CD14-positive monocyte (primary cell): ENCODE data around the gene PRTFDC1. TPM values are rescaled to one million over a fixed set of nuclear protein-coding genes. Genes with fewer than 3 reads are reported as not detected.

Experiments
- DNase-seq, 3 donors: peaks; one replicate each; pipeline ENCODE4 v3.0.0-alpha.2; 2011 to 2022
- H2AFZ ChIP-seq: 2 replicates; pipeline ENCODE4 v1.6.0; 2012; ENCODE audit warnings: mild to moderate bottlenecking, low read depth, low read length, inconsistent platforms; ENCODE audit not compliant: insufficient read depth, poor library complexity, severe bottlenecking
- H3K27ac ChIP-seq, 2 donors: 1 replicate in 1 of 2; 2 replicates in 1 of 2; pipeline ENCODE4 v1.5.1; 2012 to 2013; ENCODE audit warnings: low read length in 2 of 2, control low read depth in 1 of 2, inconsistent platforms in 1 of 2, low read depth in 1 of 2, mild to moderate bottlenecking in 1 of 2
- H3K27me3 ChIP-seq, 2 donors: one replicate each; pipeline versions ENCODE4 v1.6.0 to v1.6.1; 2011 to 2013; ENCODE audit warnings: low read length in 2 of 2; ENCODE audit not compliant: control insufficient read depth in 2 of 2, insufficient read depth in 2 of 2
- H3K36me3 ChIP-seq, 2 donors: replicated peaks in 1 of 2; 1 replicate in 1 of 2; 2 replicates in 1 of 2; pipeline versions ENCODE4 v1.5.1 to v1.6.1; 2012 to 2013; ENCODE audit warnings: low read length in 2 of 2, control low read depth in 1 of 2, inconsistent platforms in 1 of 2, mild to moderate bottlenecking in 1 of 2; ENCODE audit not compliant: insufficient read depth in 2 of 2, control insufficient read depth in 1 of 2
- H3K4me1 ChIP-seq, 2 donors: 1 replicate in 1 of 2; 2 replicates in 1 of 2; pipeline versions ENCODE4 v1.5.1 to v1.6.1; 2012 to 2013; ENCODE audit warnings: low read length in 2 of 2, control low read depth in 1 of 2, inconsistent platforms in 1 of 2, mild to moderate bottlenecking in 1 of 2, moderate library complexity in 1 of 2; ENCODE audit not compliant: insufficient read depth in 2 of 2, control insufficient read depth in 1 of 2
- H3K4me2 ChIP-seq: replicated peaks from 2 replicates; pipeline ENCODE3; 2012; ENCODE audit warnings: low read length, moderate library complexity, mild to moderate bottlenecking; ENCODE audit not compliant: poor library complexity, severe bottlenecking; ENCODE audit errors: extremely low read depth
- H3K4me3 ChIP-seq, 3 experiments: fragments of 200-600 bp in 1 of 3; sonication (generic) in 1 of 3; replicated peaks in 1 of 3; 1 replicate in 2 of 3; 2 replicates in 1 of 3; pipeline ENCODE4 v1.5.1; 2011 to 2013; ENCODE audit warnings: low read length in 3 of 3, mild to moderate bottlenecking in 3 of 3, control low read depth in 2 of 3, low read depth in 2 of 3, inconsistent platforms in 1 of 3, moderate library complexity in 1 of 3
- H3K79me2 ChIP-seq: 2 replicates; pipeline ENCODE4 v1.6.0; 2012; ENCODE audit warnings: mild to moderate bottlenecking, control low read depth, inconsistent platforms, low read length, moderate library complexity; ENCODE audit not compliant: insufficient read depth
- H3K9ac ChIP-seq: 2 replicates; pipeline ENCODE4 v1.6.0; 2017; ENCODE audit warnings: low read length, mild to moderate bottlenecking; ENCODE audit not compliant: insufficient read depth, poor library complexity, severe bottlenecking
- H3K9me3 ChIP-seq, 2 donors: replicated peaks in 1 of 2; 1 replicate in 1 of 2; 2 replicates in 1 of 2; pipeline versions ENCODE4 v1.5.1 to v1.6.1; 2012 to 2013; ENCODE audit warnings: low read length in 2 of 2, control low read depth in 1 of 2; ENCODE audit not compliant: control insufficient read depth in 1 of 2, insufficient read depth in 1 of 2
- H4K20me1 ChIP-seq: 2 replicates; pipeline ENCODE4 v1.6.0; 2012; ENCODE audit warnings: mild to moderate bottlenecking, low read length, control low read depth, moderate library complexity; ENCODE audit not compliant: insufficient read depth
- H3K27ac Mint-ChIP-seq, 7 donors: one replicate each; pipeline ENCODE4 v1.8.0; 2020; ENCODE audit warnings: mild to moderate bottlenecking in 7 of 7, mixed read lengths in 7 of 7, moderate library complexity in 6 of 7, inconsistent platforms in 2 of 7
- H3K27me3 Mint-ChIP-seq, 3 donors: one replicate each; pipeline ENCODE4 v1.8.0; 2021 to 2022; ENCODE audit warnings: low read depth in 3 of 3, mild to moderate bottlenecking in 3 of 3, mixed read lengths in 3 of 3, moderate library complexity in 3 of 3, inconsistent platforms in 1 of 3
- H3K36me3 Mint-ChIP-seq, 2 donors: one replicate each; pipeline ENCODE4 v1.8.0; 2020; ENCODE audit warnings: mixed read lengths in 2 of 2, inconsistent platforms in 1 of 2, mild to moderate bottlenecking in 1 of 2
- H3K4me1 Mint-ChIP-seq: one replicate; pipeline ENCODE4 v1.8.0; 2020; ENCODE audit warnings: mild to moderate bottlenecking, mixed read lengths
- H3K4me3 Mint-ChIP-seq, 2 donors: one replicate each; pipeline ENCODE4 v1.8.0; 2020; ENCODE audit warnings: mild to moderate bottlenecking in 2 of 2, mixed read lengths in 2 of 2, moderate library complexity in 1 of 2
- H3K9me3 Mint-ChIP-seq, 7 donors: one replicate each; pipeline ENCODE4 v1.8.0; 2020 to 2022; ENCODE audit warnings: mixed read lengths in 7 of 7, mild to moderate bottlenecking in 6 of 7, moderate library complexity in 6 of 7, inconsistent platforms in 2 of 7
- CTCF ChIP-seq: fragments of 200-600 bp; IDR thresholded peaks from one replicate; pipeline ENCODE4 v1.8.0; 2022; ENCODE audit warnings: antibody characterized with exemption, mild to moderate bottlenecking
- WGBS: methylation state at CpG from one replicate; pipeline ENCODE4 v1.1.5; 2013; ENCODE audit warnings: missing lambda C conversion rate; ENCODE audit not compliant: insufficient coverage; 5-methylcytosine and 5-hydroxymethylcytosine counted together
- intact Hi-C, 2 donors: fragments of 100-400 bp; cut with micrococcal nuclease; formaldehyde crosslinking; loops; one replicate each; pipeline versions ENCODE4 v1.15.0 to v1.15.1; 2023
- polyA plus RNA-seq, 3 donors: library from polyadenylated mRNA; depleted of rRNA in 1 of 3; unstranded in 2 of 3; stranded (reverse) in 1 of 3; fragments of 300-500 nt in 2 of 3; fragments of >200 nt in 1 of 3; fragmentation: Illumina TruSeq in 2 of 3; gene quantifications; 1 replicate in 2 of 3; 2 replicates in 1 of 3; pipeline ENCODE4 v1.2.3, GENCODE V29; 2012 to 2021

Gene PRTFDC1
- polyA plus RNA-seq, 3 donors, result not detected

DNA sequence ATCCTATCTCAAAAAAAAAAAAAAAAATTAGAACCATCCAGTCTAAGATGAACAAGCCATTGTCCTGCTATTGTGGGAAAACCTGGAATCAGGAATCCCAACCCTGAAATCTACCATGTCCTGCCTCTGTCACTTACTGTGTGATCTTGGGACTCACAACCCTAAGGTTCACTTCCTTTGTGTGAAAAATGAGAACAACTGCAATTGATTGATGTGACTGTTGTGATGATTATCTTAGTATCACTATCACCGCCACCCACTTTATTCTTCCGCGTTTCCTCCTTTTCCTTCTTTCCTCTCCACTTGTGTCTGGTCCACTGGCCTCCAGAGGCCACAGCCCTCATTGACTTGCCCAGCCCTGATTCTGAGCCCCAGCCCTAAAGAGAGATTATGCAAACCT lies 12.6 kb upstream of the PRTFDC1 start:
- H2AFZ ChIP-seq, result no peak overlapping the region
- no peaks in the 10 kb centered on the region for H4K20me1 ChIP-seq
- 100% methylated on average over 1 of the region's 3 CpGs for WGBS
- Mint-ChIP-seq H3K27me3 (peaks cover 0 to 3% (median 0%) of the 10 kb centered on the region in 3 donors), H3K9me3 (peaks cover 0 to 5% (median 0%) of the 10 kb centered on the region in 7 donors), H3K27ac (no peak overlapping the region), H3K36me3 (no peaks in the 10 kb centered on the region), H3K4me1 (no peaks in the 10 kb centered on the region), H3K4me3 (no peak overlapping the region)
- no peaks in the 10 kb centered on the region for H3K9me3 ChIP-seq
- no peak for DNase-seq
- H3K36me3 ChIP-seq, result no peaks in the 10 kb centered on the region
- intact Hi-C loops, result no loop called here
- no peaks in the 10 kb centered on the region for H3K79me2 ChIP-seq
- no peak overlapping the region for H3K9ac ChIP-seq
- no peak overlapping the region for H3K27ac ChIP-seq
- no peak overlapping the region for H3K4me3 ChIP-seq
- no peak overlapping the region for H3K4me2 ChIP-seq
- H3K27me3 ChIP-seq, result no peaks in the 10 kb centered on the region
- TF ChIP-seq CTCF, result no peak
- H3K4me1 ChIP-seq, result no peaks in the 10 kb centered on the region

- intact Hi-C loops, result no loop called here
- no peak overlapping the region for H3K27ac Mint-ChIP-seq
- peaks cover 0 to 2% (median 0%) of the 10 kb centered on the region in 7 donors for H3K9me3 Mint-ChIP-seq
- no peaks in the 10 kb centered on the region for H3K36me3 Mint-ChIP-seq
- H3K27me3 Mint-ChIP-seq, result peaks cover 0 to 3% (median 0%) of the 10 kb centered on the region in 3 donors
- Histone ChIP-seq H3K36me3 (no peaks in the 10 kb centered on the region), H3K4me3 (no peak overlapping the region), H4K20me1 (no peaks in the 10 kb centered on the region), H3K4me1 (no peaks in the 10 kb centered on the region), H3K4me2 (no peak overlapping the region), H3K27me3 (no peaks in the 10 kb centered on the region), H3K79me2 (no peaks in the 10 kb centered on the region), H3K9ac (no peak overlapping the region), H3K9me3 (no peaks in the 10 kb centered on the region), H3K27ac (no peak overlapping the region), H2AFZ (no peak overlapping the region)
- H3K4me3 Mint-ChIP-seq, result no peak overlapping the region
- no peaks in the 10 kb centered on the region for H3K4me1 Mint-ChIP-seq
- DNase-seq, result no peak
- 100% methylated on average over 1 of the region's 5 CpGs for WGBS
- no peak for TF ChIP-seq CTCF
These were observed 11.2 kb upstream of the PRTFDC1 start for GRCh38 chr10:24963521-24964041.
